Smooth muscle cell (in vitro differentiated cells): ENCODE measurements around the gene NCK2. TPM values are rescaled to one million over a fixed set of nuclear protein-coding genes. Genes with fewer than 3 reads are reported as not detected.

Source experiments
- DNase-seq: peaks from one replicate; lab custom pipeline; 2025; ENCODE audit not compliant: unreplicated experiment; lab: John Stamatoyannopoulos, UW
- H2AFZ ChIP-seq: fragments of 200-600 bp; sonication (generic); 2 replicates; pipeline ENCODE4 v1.6.0; 2016; ENCODE audit warnings: antibody characterized with exemption, low read depth, mild to moderate bottlenecking
- H3F3A ChIP-seq: fragments of 200-600 bp; sonication (generic); 2 replicates; pipeline ENCODE4 v1.6.0; 2017; ENCODE audit warnings: antibody characterized with exemption, low read depth
- H3K27ac ChIP-seq: fragments of 200-600 bp; sonication (generic); 2 replicates; pipeline ENCODE4 v1.5.1; 2016; ENCODE audit warnings: low read depth, mild to moderate bottlenecking
- H3K27me3 ChIP-seq: fragments of 200-600 bp; sonication (generic); 2 replicates; pipeline ENCODE4 v1.6.1; 2016; ENCODE audit warnings: low read depth, mild to moderate bottlenecking
- H3K36me3 ChIP-seq: fragments of 200-600 bp; sonication (generic); 2 replicates; pipeline ENCODE4 v1.5.1; 2016; ENCODE audit warnings: low read depth
- H3K4me1 ChIP-seq: fragments of 200-600 bp; sonication (generic); 2 replicates; pipeline ENCODE4 v1.5.1; 2016; ENCODE audit warnings: low read depth
- H3K4me2 ChIP-seq: fragments of 200-600 bp; sonication (generic); 2 replicates; pipeline ENCODE4 v1.6.0; 2016; ENCODE audit warnings: mild to moderate bottlenecking
- H3K4me3 ChIP-seq: fragments of 200-600 bp; sonication (generic); 2 replicates; pipeline ENCODE4 v1.5.1; 2016; ENCODE audit warnings: mild to moderate bottlenecking
- H3K79me2 ChIP-seq: fragments of 200-600 bp; sonication (generic); 2 replicates; pipeline ENCODE4 v1.6.0; 2016; ENCODE audit warnings: low read depth, mild to moderate bottlenecking
- H3K9ac ChIP-seq: fragments of 200-600 bp; sonication (generic); 2 replicates; pipeline ENCODE4 v1.6.0; 2016; ENCODE audit warnings: low read depth
- H3K9me3 ChIP-seq: fragments of 200-600 bp; sonication (generic); replicated peaks from 2 replicates; pipeline ENCODE4 v1.5.1; 2016; ENCODE audit warnings: low read depth
- H4K20me1 ChIP-seq: fragments of 200-600 bp; sonication (generic); 2 replicates; pipeline ENCODE4 v1.6.0; 2016; ENCODE audit warnings: low read depth
- CTCF ChIP-seq: fragments of 200-600 bp; sonication (generic); IDR thresholded peaks from 2 replicates; pipeline ENCODE4 v1.5.1; 2017; ENCODE audit warnings: borderline replicate concordance, mild to moderate bottlenecking, antibody characterized with exemption; ENCODE audit not compliant: insufficient read depth, poor library complexity, severe bottlenecking
- WGBS: methylation state at CpG from one replicate; pipeline ENCODE4 v1.1.7; 2016; ENCODE audit warnings: low lambda C conversion rate; 5-methylcytosine and 5-hydroxymethylcytosine counted together
- polyA plus RNA-seq: library from polyadenylated mRNA; unstranded; fragments of >200 nt; fragmentation: Nextera tagmentation; extraction: Ambion mirVana; gene quantifications from 2 replicates; pipeline ENCODE4 v1.2.1, GENCODE V29; 2016
- total RNA-seq: library from RNA; depleted of rRNA; stranded (reverse); fragments of >200 nt; gene quantifications from 2 replicates; pipeline ENCODE4 v1.2.3, GENCODE V29; 2014

Gene NCK2
- total and polyA plus RNA-seq, 2 experiments from 2014 or later: 29.0 to 50.5 TPM

GRCh38 chr2:105924271-105924670, 179.6 kb downstream of the NCK2 start:
- DNase-seq: no peak
- no peaks in the 10 kb centered on the region for H3K36me3 ChIP-seq
- H3K4me3 ChIP-seq: no peak overlapping the region
- H3F3A ChIP-seq: no peaks in the 10 kb centered on the region
- no peak overlapping the region for H3K4me2 ChIP-seq
- H3K9me3 ChIP-seq: no peaks in the 10 kb centered on the region
- no peaks in the 10 kb centered on the region for H4K20me1 ChIP-seq
- no peak for TF ChIP-seq CTCF
- no peak overlapping the region for H2AFZ ChIP-seq
- no peaks in the 10 kb centered on the region for H3K79me2 ChIP-seq
- no peak overlapping the region for H3K9ac ChIP-seq
- 89% methylated on average over 6 of the region's 6 CpGs for WGBS
- H3K4me1 ChIP-seq: no peaks in the 10 kb centered on the region
- no peaks in the 10 kb centered on the region for H3K27me3 ChIP-seq
- no peak overlapping the region for H3K27ac ChIP-seq

- Histone ChIP-seq H4K20me1 (no peaks in the 10 kb centered on the region), H3K36me3 (no peaks in the 10 kb centered on the region), H3K4me3 (no peak overlapping the region), H3K79me2 (no peaks in the 10 kb centered on the region), H3K4me2 (no peak overlapping the region), H3K9me3 (no peaks in the 10 kb centered on the region), H3K4me1 (no peaks in the 10 kb centered on the region), H3F3A (no peaks in the 10 kb centered on the region), H3K9ac (no peak overlapping the region), H2AFZ (no peak overlapping the region), H3K27me3 (no peaks in the 10 kb centered on the region), H3K27ac (no peak overlapping the region)
- TF ChIP-seq CTCF: no peak
- 97% methylated on average over 3 of the region's 3 CpGs for WGBS
- DNase-seq: no peak
Observed at GRCh38 chr2:105924932-105925331, 180.2 kb downstream of the NCK2 start.

GRCh38 chr2:105925390-105925789, 180.7 kb downstream of the NCK2 start:
- Histone ChIP-seq H3K79me2 (no peaks in the 10 kb centered on the region), H4K20me1 (no peaks in the 10 kb centered on the region), H2AFZ (no peak overlapping the region), H3K27me3 (no peaks in the 10 kb centered on the region), H3K4me2 (no peak overlapping the region), H3K9me3 (no peaks in the 10 kb centered on the region), H3K36me3 (no peaks in the 10 kb centered on the region), H3K9ac (no peak overlapping the region), H3K4me1 (no peaks in the 10 kb centered on the region), H3K27ac (no peak overlapping the region), H3F3A (no peaks in the 10 kb centered on the region), H3K4me3 (no peak overlapping the region)
- TF ChIP-seq CTCF: no peak
- WGBS: 83% methylated on average over 6 of the region's 6 CpGs
- DNase-seq: no peak

- no peak overlapping the region for H3K9ac ChIP-seq
Observed at GRCh38 chr2:105926960-105927678, 182.4 kb downstream of the NCK2 start.

More at GRCh38 chr2:105926960-105927678, 182.4 kb downstream of the NCK2 start:
- Histone ChIP-seq H3K36me3 (no peaks in the 10 kb centered on the region), H3K4me1 (no peaks in the 10 kb centered on the region), H3K79me2 (no peaks in the 10 kb centered on the region), H2AFZ (no peak overlapping the region), H3K27ac (no peak overlapping the region), H4K20me1 (no peaks in the 10 kb centered on the region), H3K9me3 (no peaks in the 10 kb centered on the region), H3K4me3 (no peak overlapping the region), H3F3A (no peaks in the 10 kb centered on the region), H3K4me2 (no peak overlapping the region), H3K27me3 (no peaks in the 10 kb centered on the region)
- WGBS: 93% methylated on average over 3 of the region's 3 CpGs
- no peak for DNase-seq
- TF ChIP-seq CTCF: no peak
